Measurements from ENCODE around the gene MSTN.

The MSTN gene

DNA sequence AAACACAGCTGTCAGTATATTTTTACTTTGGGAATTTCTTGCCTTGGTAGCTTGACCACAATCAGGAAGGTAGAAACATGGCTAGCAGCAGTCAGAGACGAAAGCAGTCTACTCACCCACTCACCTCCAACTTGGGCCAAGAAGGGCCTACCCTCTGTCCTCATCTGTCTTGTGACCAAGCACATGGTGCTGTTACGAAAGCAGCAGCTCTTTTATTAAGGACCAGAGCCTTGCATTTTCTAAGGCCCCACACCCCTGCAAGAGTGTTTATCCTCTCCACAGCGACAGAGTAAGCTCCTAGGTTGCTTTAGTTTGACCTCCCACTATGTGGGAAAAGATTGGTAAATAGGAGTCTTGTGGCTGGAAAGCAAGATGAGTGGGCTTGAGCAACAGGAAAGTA lies 31.3 kb upstream of the MSTN start:
- Histone ChIP-seq H3K4me3 (ENCODE audit: low read length) (no peak overlapping the region), H3K4me1 (ENCODE audit: control insufficient read depth, insufficient read depth, low read length) (peaks cover 9% of the 10 kb centered on the region), H3K9ac (ENCODE audit: low read length) (no peak overlapping the region), H3K27me3 (ENCODE audit: control insufficient read depth, insufficient read depth, low read length) (no peaks in the 10 kb centered on the region), H3K36me3 (ENCODE audit: control insufficient read depth, insufficient read depth, low read length) (no peaks in the 10 kb centered on the region), H3K9me3 (ENCODE audit: control insufficient read depth, low read length) (no peaks in the 10 kb centered on the region)

DNA sequence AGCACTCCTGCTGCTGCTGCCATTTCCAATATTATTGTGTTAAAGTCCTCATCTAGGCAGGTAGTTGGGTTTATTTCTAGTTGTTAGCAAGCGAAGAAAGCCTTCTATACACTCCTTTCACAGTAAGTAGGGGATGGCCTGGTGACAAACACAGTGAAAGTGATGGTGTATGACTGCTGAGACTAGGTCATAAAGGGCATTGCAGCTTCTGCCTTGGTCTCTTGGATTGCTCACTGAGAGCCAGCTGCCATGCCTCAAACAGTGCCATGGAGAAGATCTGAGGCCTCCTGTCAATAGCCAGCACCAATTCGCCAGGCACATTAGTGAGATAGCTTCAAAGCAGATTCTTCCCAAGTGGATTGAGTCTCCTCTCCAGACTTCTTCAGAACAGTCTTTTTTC lies 27.6 kb upstream of the MSTN start:
- no peaks in the 10 kb centered on the region for H3K9me3 ChIP-seq (ENCODE audit: control insufficient read depth, low read length)
- H3K4me3 ChIP-seq (ENCODE audit: low read length) = no peak overlapping the region
- H3K27me3 ChIP-seq (ENCODE audit: control insufficient read depth, insufficient read depth, low read length) = no peaks in the 10 kb centered on the region
- H3K36me3 ChIP-seq (ENCODE audit: control insufficient read depth, insufficient read depth, low read length) = no peaks in the 10 kb centered on the region
- H3K9ac ChIP-seq (ENCODE audit: low read length) = no peak overlapping the region
- peaks cover 9% of the 10 kb centered on the region for H3K4me1 ChIP-seq (ENCODE audit: control insufficient read depth, insufficient read depth, low read length)

DNA sequence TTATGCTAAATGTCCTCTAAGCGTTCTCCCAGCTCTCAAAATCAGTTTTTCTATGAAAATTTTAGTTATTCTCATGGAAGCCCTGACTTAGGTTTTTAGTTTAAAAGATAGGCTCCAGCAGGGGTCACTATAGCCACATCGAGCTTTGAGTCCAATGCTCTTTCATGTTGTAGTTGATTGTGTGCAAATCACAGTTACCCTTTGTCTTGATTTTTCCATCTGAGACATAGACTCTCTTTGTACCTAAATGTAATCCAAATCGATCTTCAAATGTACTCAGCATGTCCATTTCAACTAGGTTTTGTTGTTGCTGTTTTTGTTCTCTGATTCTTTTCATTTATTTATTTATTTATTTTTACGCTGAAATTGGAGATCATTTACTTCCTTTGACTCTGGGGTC lies 26.4 kb upstream of the MSTN start:
- Histone ChIP-seq H3K4me1 (ENCODE audit: control insufficient read depth, insufficient read depth, low read length) (peaks cover 4% of the 10 kb centered on the region), H3K9ac (ENCODE audit: low read length) (no peak overlapping the region), H3K9me3 (ENCODE audit: control insufficient read depth, low read length) (no peaks in the 10 kb centered on the region), H3K27me3 (ENCODE audit: control insufficient read depth, insufficient read depth, low read length) (no peaks in the 10 kb centered on the region), H3K36me3 (ENCODE audit: control insufficient read depth, insufficient read depth, low read length) (no peaks in the 10 kb centered on the region), H3K4me3 (ENCODE audit: low read length) (no peak overlapping the region)

DNA sequence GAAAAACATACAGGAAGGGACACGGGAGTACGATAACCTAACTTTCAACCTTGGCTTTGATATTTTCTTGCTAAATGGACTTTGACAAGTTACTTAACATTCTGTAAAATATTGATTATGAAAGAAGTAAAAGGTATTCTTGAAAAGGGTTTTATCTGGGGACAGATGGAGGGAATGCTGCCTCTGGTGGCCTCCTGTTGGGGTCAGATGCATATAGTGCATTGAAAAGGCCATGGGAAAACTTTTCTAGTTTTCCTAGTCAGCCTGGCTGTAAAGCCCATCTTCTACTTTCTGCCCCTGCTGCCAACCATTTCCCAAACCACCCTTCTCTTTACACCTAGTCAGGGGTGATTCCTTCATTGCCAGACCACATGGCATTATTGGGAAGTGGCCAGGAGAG lies 22.2 kb upstream of the MSTN start:
- H3K4me3 ChIP-seq (ENCODE audit: low read length) = no peak overlapping the region
- no peaks in the 10 kb centered on the region for H3K36me3 ChIP-seq (ENCODE audit: control insufficient read depth, insufficient read depth, low read length)
- no peaks in the 10 kb centered on the region for H3K9me3 ChIP-seq (ENCODE audit: control insufficient read depth, low read length)
- H3K4me1 ChIP-seq (ENCODE audit: control insufficient read depth, insufficient read depth, low read length) = no peaks in the 10 kb centered on the region
- H3K9ac ChIP-seq (ENCODE audit: low read length) = no peak overlapping the region
- H3K27me3 ChIP-seq (ENCODE audit: control insufficient read depth, insufficient read depth, low read length) = no peaks in the 10 kb centered on the region

DNA sequence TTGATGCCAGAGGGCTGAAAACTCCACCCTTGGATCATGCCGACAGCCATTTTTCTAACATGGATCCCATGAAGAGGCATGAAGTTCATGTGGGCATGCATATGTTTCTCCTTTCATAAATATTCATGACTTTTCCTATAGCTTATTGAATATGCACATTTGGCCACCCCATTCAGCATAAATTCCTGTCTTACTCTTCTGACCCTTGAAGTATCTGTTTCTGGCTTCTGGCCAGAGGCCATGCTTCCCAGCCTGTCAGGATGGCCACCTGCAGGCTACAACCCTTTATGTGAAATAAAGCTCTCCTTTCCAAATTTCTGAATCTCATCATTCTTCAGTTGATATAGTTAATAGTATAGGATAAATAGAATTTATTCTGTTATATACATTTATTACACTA lies 19.6 kb upstream of the MSTN start:
- H3K36me3 ChIP-seq (ENCODE audit: control insufficient read depth, insufficient read depth, low read length) = no peaks in the 10 kb centered on the region
- H3K27me3 ChIP-seq (ENCODE audit: control insufficient read depth, insufficient read depth, low read length) = no peaks in the 10 kb centered on the region
- no peak overlapping the region for H3K9ac ChIP-seq (ENCODE audit: low read length)
- no peaks in the 10 kb centered on the region for H3K4me1 ChIP-seq (ENCODE audit: control insufficient read depth, insufficient read depth, low read length)
- no peaks in the 10 kb centered on the region for H3K9me3 ChIP-seq (ENCODE audit: control insufficient read depth, low read length)
- no peak overlapping the region for H3K4me3 ChIP-seq (ENCODE audit: low read length)

DNA sequence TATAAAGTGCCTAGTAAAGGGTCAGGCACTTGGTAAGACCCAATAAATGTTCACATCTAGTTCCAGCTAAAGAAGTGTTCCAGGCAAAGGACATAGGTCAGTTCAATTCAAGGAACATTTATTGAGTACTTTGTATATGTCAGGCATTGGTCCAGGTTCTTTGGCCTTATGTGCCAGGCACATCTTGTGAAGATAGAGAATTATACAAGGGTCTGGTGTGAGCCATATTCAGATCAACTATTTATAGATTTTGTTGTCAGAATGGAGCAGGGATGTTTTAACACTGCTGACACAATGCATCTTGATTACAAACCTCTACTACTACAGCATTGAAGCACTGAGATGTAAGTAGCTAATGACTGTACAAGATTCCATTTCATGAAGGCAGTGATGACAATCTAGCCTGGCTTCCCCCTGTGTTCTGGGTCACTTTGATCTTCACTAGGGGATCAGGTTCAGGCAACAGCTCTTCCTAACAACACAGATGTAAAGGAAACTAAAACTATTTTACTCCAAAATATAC lies 18.1 kb upstream of the MSTN start:
- H3K4me3 ChIP-seq (ENCODE audit: low read length) = no peak overlapping the region
- H3K4me1 ChIP-seq (ENCODE audit: control insufficient read depth, insufficient read depth, low read length) = no peaks in the 10 kb centered on the region
- H3K9ac ChIP-seq (ENCODE audit: low read length) = no peak overlapping the region
- no peaks in the 10 kb centered on the region for H3K27me3 ChIP-seq (ENCODE audit: control insufficient read depth, insufficient read depth, low read length)
- no peaks in the 10 kb centered on the region for H3K36me3 ChIP-seq (ENCODE audit: control insufficient read depth, insufficient read depth, low read length)
- H3K9me3 ChIP-seq (ENCODE audit: control insufficient read depth, low read length) = no peaks in the 10 kb centered on the region

DNA sequence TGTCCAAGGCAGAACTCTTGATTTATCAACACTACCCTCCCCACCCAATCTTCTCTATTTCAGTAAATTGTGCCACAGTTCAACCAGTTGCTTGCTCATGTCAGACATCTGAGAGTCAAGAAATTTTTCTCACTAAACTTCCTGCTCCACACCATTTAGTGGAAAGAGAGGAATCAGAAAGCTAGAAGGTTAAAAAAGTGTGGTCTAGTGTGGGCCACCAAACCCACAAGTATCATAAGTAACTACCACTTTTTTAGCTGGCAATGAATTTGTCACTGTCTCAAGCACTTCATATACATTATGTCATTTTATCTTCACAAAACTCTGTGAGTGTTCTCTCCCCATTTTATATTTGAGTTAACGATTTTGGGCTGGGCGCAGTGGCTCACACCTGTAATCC lies 16.6 kb upstream of the MSTN start:
- Histone ChIP-seq H3K9ac (ENCODE audit: low read length) (no peak overlapping the region), H3K9me3 (ENCODE audit: control insufficient read depth, low read length) (no peaks in the 10 kb centered on the region), H3K27me3 (ENCODE audit: control insufficient read depth, insufficient read depth, low read length) (no peaks in the 10 kb centered on the region), H3K4me1 (ENCODE audit: control insufficient read depth, insufficient read depth, low read length) (no peaks in the 10 kb centered on the region), H3K36me3 (ENCODE audit: control insufficient read depth, insufficient read depth, low read length) (no peaks in the 10 kb centered on the region), H3K4me3 (ENCODE audit: low read length) (no peak overlapping the region)

DNA sequence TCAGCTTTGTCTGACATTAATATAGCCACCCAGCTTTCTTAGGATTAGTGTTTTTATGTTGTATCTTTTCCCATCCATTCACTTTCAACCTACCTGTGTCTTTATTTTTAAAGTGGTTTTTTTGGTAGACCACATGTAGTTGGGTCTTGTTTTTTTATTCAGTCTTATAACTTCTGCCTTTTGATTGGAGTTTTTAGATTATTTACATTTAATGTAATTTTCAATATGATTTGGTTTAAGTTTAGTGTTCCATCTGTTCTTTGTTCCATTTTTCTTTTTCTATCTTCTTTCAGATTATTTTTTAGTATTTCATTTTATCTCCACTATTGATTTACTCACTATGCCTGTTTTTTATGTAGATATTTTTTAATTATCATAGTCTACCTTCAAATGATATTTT lies 13.1 kb upstream of the MSTN start:
- Histone ChIP-seq H3K27me3 (ENCODE audit: control insufficient read depth, insufficient read depth, low read length) (no peaks in the 10 kb centered on the region), H3K4me1 (ENCODE audit: control insufficient read depth, insufficient read depth, low read length) (no peaks in the 10 kb centered on the region), H3K9me3 (ENCODE audit: control insufficient read depth, low read length) (no peaks in the 10 kb centered on the region), H3K36me3 (ENCODE audit: control insufficient read depth, insufficient read depth, low read length) (no peaks in the 10 kb centered on the region), H3K4me3 (ENCODE audit: low read length) (no peak overlapping the region), H3K9ac (ENCODE audit: low read length) (no peak overlapping the region)

DNA sequence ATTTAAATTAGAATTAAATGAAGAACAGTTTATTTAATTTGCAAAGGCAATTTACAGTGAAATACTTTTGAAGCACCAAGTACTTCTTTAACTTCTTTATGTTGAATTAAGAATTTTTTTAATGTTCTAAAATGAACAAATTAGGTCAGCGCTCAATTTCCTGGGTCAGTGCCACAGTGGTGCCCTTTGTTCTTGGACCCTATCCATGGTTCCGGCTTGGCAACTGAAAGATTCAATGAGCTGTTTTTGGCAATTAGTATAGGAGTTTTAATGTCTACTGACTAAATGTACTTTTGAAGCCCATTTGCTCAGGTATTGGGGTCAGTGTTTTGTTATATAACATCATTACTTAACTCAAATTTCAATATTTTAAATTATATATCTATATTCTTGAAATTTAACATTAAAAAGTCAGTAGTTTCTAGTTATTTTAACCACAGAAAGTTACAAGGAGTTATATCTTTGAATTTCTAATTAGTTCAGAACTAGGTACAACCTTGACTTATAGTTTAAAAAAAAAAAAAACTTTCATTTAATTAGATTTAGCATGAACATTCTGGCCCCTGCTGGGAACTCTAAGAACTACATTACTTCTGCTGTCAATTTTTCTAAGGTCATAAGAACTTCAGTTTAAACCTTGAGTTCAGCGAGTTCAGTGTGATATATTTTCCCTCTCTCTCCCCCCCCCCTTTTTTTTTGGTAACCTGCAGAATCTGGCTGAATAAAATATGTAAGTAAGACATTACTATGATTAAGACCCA lies 7.6 kb upstream of the MSTN start:
- Histone ChIP-seq H3K27me3 (ENCODE audit: control insufficient read depth, insufficient read depth, low read length) (no peaks in the 10 kb centered on the region), H3K4me1 (ENCODE audit: control insufficient read depth, insufficient read depth, low read length) (no peaks in the 10 kb centered on the region), H3K36me3 (ENCODE audit: control insufficient read depth, insufficient read depth, low read length) (no peaks in the 10 kb centered on the region), H3K9ac (ENCODE audit: low read length) (no peak overlapping the region), H3K9me3 (ENCODE audit: control insufficient read depth, low read length) (no peaks in the 10 kb centered on the region), H3K4me3 (ENCODE audit: low read length) (no peak overlapping the region)

DNA sequence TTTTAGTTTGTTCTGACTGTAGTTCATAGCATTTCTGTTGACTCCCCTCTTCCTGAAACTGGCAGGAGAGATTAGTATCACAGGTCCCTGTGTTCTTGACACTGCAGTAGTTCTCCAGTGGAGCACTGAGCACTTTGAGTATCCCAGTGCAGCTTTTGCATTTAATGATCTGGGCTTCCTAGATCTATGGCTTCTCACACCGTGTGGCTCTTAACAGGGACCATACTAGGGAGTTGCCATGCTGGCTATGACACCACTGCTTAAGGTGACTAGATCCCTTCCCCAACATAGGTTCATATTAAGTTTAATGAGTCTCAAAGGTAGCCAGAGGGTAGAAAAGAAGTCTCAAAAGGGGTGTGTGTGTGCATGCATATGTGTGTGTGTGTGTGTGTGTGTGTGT lies 6.2 kb upstream of the MSTN start:
- no peak overlapping the region for H3K9ac ChIP-seq (ENCODE audit: low read length)
- no peaks in the 10 kb centered on the region for H3K27me3 ChIP-seq (ENCODE audit: control insufficient read depth, insufficient read depth, low read length)
- H3K9me3 ChIP-seq (ENCODE audit: control insufficient read depth, low read length) = no peaks in the 10 kb centered on the region
- H3K36me3 ChIP-seq (ENCODE audit: control insufficient read depth, insufficient read depth, low read length) = no peaks in the 10 kb centered on the region
- no peaks in the 10 kb centered on the region for H3K4me1 ChIP-seq (ENCODE audit: control insufficient read depth, insufficient read depth, low read length)
- no peak overlapping the region for H3K4me3 ChIP-seq (ENCODE audit: low read length)

DNA sequence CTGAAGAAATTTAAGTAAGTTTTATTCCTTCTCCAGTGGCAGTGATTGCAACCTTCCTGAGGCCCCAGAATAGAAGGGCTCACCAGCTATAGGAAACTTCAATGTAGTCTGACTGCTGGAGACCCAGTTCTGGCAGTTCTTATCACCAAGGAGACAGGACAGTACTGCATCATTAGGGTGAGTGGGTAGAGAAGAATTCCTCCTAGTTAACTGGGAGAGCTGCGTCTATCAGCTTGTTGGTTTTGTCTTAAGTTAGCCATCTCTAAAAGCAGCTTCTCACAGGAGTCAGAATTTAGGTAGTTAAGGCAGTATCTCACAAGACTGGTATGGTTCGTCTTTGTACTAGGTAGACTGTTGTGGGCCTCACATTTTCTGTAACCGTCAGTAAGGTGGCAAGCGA lies 3.3 kb upstream of the MSTN start:
- Histone ChIP-seq H3K27me3 (ENCODE audit: control insufficient read depth, insufficient read depth, low read length) (no peaks in the 10 kb centered on the region), H3K4me1 (ENCODE audit: control insufficient read depth, insufficient read depth, low read length) (no peaks in the 10 kb centered on the region), H3K4me3 (ENCODE audit: low read length) (no peak overlapping the region), H3K9me3 (ENCODE audit: control insufficient read depth, low read length) (no peaks in the 10 kb centered on the region), H3K36me3 (ENCODE audit: control insufficient read depth, insufficient read depth, low read length) (no peaks in the 10 kb centered on the region), H3K9ac (ENCODE audit: low read length) (no peak overlapping the region)

DNA sequence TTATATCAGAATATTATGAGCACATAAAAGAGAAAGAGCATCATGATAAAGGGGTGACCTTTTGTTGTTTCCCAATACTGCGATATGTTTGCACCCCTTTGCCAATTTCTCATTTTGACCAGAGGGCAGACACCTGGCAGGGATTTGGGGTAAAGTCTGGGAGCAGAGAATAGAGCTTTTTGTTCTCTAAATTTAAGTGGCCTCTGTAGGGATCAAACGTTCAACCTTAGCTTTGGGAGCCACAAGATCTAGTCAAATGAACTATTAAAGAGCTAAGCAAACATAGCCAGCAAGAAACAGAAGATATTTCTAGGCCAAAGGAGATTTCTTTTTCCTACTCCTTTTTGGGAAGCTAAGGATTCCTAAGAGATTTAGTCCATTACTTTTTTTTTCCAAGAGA lies 1.1 kb upstream of the MSTN start:
- H3K4me3 ChIP-seq (ENCODE audit: low read length) = no peak overlapping the region
- H3K27me3 ChIP-seq (ENCODE audit: control insufficient read depth, insufficient read depth, low read length) = no peaks in the 10 kb centered on the region
- H3K9ac ChIP-seq (ENCODE audit: low read length) = no peak overlapping the region
- H3K4me1 ChIP-seq (ENCODE audit: control insufficient read depth, insufficient read depth, low read length) = no peaks in the 10 kb centered on the region
- no peaks in the 10 kb centered on the region for H3K9me3 ChIP-seq (ENCODE audit: control insufficient read depth, low read length)
- no peaks in the 10 kb centered on the region for H3K36me3 ChIP-seq (ENCODE audit: control insufficient read depth, insufficient read depth, low read length)

DNA sequence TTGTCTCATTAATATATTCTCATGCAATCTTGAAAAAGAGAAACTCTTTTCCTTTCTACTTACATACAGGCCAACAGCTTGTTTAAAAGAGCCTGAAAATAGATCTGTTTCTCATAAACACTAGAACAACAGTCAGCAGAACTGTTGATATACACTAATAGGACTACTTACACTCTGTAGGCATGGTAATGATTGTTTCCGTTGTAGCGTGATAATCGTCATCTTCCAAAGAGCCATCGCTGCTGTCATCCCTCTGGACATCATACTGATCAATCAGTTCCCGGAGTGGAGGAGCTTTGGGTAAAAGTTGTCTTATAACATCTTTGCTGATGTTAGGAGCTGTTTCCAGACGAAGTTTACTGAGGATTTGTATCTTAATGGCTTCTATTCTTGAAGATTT lies 476 bp downstream of the MSTN start:
- H3K27me3 ChIP-seq (ENCODE audit: control insufficient read depth, insufficient read depth, low read length) = no peaks in the 10 kb centered on the region
- H3K4me3 ChIP-seq (ENCODE audit: low read length) = no peak overlapping the region
- H3K9ac ChIP-seq (ENCODE audit: low read length) = no peak overlapping the region

More for the DNA sequence above, 476 bp downstream of the MSTN start:
- Histone ChIP-seq H3K36me3 (ENCODE audit: control insufficient read depth, insufficient read depth, low read length) (no peaks in the 10 kb centered on the region), H3K9me3 (ENCODE audit: control insufficient read depth, low read length) (no peaks in the 10 kb centered on the region), H3K4me1 (ENCODE audit: control insufficient read depth, insufficient read depth, low read length) (no peaks in the 10 kb centered on the region)

Measured in mucosa of stomach (tissue), 1 donor.